Mesodermal cell (in vitro differentiated cells): ENCODE measurements around the gene XK.

Experiments used
- H3K27ac ChIP-seq: 2 replicates; pipeline ENCODE4 v1.7.0; 2013; ENCODE audit warnings: mild to moderate bottlenecking, low read depth, low read length, moderate library complexity; ENCODE audit not compliant: severe bottlenecking
- H3K36me3 ChIP-seq: 2 replicates; pipeline ENCODE4 v1.7.1; 2013; ENCODE audit warnings: mild to moderate bottlenecking, low read length, moderate library complexity; ENCODE audit not compliant: control insufficient read depth, insufficient read depth
- H3K4me1 ChIP-seq: one replicate; pipeline ENCODE4 v1.7.1; 2013; ENCODE audit warnings: mild to moderate bottlenecking, low read length; ENCODE audit not compliant: insufficient read depth, control insufficient read depth, poor library complexity, severe bottlenecking
- H3K4me3 ChIP-seq: 2 replicates; pipeline ENCODE4 v1.7.0; 2013; ENCODE audit warnings: low read length, control low read depth, mild to moderate bottlenecking; ENCODE audit not compliant: insufficient read depth, poor library complexity, severe bottlenecking; ENCODE audit errors: extremely low read depth
- H3K9me3 ChIP-seq: 2 replicates; pipeline ENCODE4 v1.7.1; 2013; ENCODE audit warnings: mild to moderate bottlenecking, low read length, moderate library complexity; ENCODE audit not compliant: control insufficient read depth
- WGBS, 2 experiments: methylation state at CpG; one replicate each; pipeline ENCODE4 v1.1.5; 2013; ENCODE audit warnings: missing lambda C conversion rate in 2 of 2; ENCODE audit not compliant: insufficient coverage in 2 of 2; 5-methylcytosine and 5-hydroxymethylcytosine counted together

Gene XK

DNA sequence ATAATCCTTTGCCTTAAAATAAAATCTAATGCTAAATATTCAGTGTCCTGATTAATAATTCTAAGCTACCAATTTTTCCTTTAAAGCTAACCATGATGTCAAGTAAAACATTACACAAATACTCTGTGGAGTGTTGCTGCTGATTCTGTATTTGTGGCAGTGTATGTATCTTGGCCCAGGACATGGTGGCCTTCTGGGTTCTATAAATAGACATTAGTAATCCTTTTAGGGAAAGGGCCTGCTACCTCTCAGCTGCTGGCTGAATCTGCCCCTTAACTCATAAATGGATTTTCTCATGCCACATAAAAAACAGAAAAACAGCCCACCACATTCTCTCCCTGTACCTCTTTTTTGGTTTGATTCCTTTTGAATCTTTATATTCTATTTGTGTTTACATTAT lies 1.2 kb upstream of the XK start:
- Histone ChIP-seq H3K4me1 (peaks cover 6% of the 10 kb centered on the region), H3K36me3 (no peaks in the 10 kb centered on the region), H3K4me3 (no peak overlapping the region), H3K9me3 (no peaks in the 10 kb centered on the region), H3K27ac (peak overlapping the region; percentile 10)

DNA sequence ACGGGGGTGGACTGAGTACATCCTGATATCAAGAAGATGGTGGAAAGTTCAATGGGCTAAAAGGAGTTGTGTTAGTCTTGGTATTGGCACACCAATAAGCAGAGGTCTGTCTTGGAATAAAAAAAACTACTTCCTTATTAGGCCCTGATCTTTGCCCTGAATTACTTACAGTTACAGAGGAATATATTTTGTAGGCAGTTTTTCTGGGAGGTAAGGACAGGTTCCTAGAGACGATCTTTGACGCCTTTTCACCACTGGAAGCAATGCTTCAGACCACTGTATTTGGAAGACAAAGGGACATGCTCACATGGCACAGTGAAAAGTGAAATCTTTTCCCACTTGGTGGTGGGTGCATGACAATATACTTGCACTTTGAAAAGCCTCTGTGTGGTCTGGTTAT lies 618 bp upstream of the XK start:
- Histone ChIP-seq H3K4me3 (no peak overlapping the region), H3K36me3 (no peaks in the 10 kb centered on the region), H3K4me1 (peaks cover 6% of the 10 kb centered on the region), H3K9me3 (no peaks in the 10 kb centered on the region), H3K27ac (no peak overlapping the region)
- 10% methylated on average over 2 of the region's 3 CpGs; no CpG with 5 or more reads in 1 of the 2 experiments for WGBS, 2 experiments

DNA sequence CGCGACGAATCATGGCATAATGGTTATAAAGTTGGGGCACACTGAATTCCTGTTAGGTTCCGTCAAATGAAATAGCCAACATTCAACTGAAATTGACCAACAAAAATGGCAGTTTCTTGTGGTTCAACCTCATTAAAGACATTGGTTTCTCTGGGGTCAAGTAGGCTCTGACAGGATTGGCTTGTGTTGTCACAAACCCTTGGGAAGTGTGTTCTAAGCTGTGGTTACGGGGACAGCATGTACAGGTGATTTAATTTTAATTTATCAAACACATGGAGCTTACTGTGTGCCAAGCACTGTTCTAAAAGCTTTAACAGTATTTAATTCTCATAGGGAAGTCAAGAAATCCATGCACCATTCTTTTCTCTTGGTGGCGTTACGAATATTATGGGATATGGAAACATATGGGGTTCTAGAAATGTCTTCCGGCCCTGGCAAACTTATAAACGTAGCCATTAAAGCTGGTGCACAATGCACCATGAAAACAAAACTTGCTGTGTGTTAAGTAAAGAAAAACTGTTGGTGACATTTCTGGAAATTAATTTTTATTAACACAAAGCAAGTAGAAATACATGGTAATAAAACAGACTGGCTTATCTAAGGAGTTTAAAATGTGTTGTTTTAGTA lies 891 bp downstream of the XK start:
- WGBS, 2 experiments: no CpG with 5 or more reads among the region's 9 CpGs
- Histone ChIP-seq H3K4me3 (no peak overlapping the region), H3K36me3 (no peaks in the 10 kb centered on the region), H3K4me1 (peaks cover 6% of the 10 kb centered on the region), H3K9me3 (no peaks in the 10 kb centered on the region), H3K27ac (no peak overlapping the region)

GRCh38 chrX:37686996-37687395 lies 1.4 kb downstream of the XK start:
- WGBS, 2 experiments: no CpG with 5 or more reads among the region's 3 CpGs

GRCh38 chrX:37690119-37690518 lies 4.5 kb downstream of the XK start:
- no peaks in the 10 kb centered on the region for H3K9me3 ChIP-seq
- H3K27ac ChIP-seq: no peak overlapping the region
- no peaks in the 10 kb centered on the region for H3K4me1 ChIP-seq
- H3K4me3 ChIP-seq: no peak overlapping the region
- H3K36me3 ChIP-seq: no peaks in the 10 kb centered on the region

More at GRCh38 chrX:37686996-37687395, 1.4 kb downstream of the XK start:
- Histone ChIP-seq H3K27ac (no peak overlapping the region), H3K4me3 (no peak overlapping the region), H3K9me3 (no peaks in the 10 kb centered on the region), H3K4me1 (peaks cover 6% of the 10 kb centered on the region), H3K36me3 (no peaks in the 10 kb centered on the region)

- Histone ChIP-seq H3K36me3 (no peaks in the 10 kb centered on the region), H3K9me3 (no peaks in the 10 kb centered on the region), H3K4me1 (no peaks in the 10 kb centered on the region), H3K4me3 (no peak overlapping the region), H3K27ac (no peak overlapping the region)
- no CpG with 5 or more reads among the region's 3 CpGs for WGBS, 2 experiments
Measured at GRCh38 chrX:37692918-37693317, 7.3 kb downstream of the XK start.

DNA sequence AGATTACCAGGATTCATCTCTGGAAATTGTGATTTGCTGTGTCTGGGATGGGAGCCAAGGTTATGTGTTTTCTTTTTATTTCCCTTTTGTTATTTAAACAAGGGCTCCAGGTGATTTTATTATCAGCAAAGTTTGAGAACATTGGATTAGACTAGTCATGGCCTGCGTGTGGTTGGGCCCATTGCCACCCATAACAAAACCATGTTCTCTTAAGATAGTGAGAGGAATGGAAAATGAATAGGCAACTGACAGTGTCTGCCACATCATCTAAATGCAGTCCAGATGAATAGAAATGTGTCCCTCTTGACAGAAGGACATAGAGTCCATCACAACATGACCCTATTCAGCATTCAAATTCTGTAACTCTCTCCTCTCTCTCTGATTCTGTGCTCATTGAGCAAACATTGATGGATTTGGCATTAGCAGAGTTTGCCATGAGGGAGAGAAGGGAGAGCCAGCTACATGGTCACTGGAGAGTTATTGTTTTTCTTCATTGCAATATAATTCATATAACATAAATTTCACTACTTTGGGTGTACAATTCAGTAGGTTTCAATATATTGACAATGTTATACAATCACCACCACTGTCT lies 11.7 kb downstream of the XK start:
- Histone ChIP-seq H3K4me1 (no peaks in the 10 kb centered on the region), H3K9me3 (no peaks in the 10 kb centered on the region), H3K27ac (no peak overlapping the region), H3K4me3 (no peak overlapping the region), H3K36me3 (no peaks in the 10 kb centered on the region)
- whole genome bisulfite sequencing, 2 experiments: no CpG with 5 or more reads among the region's 1 CpG

DNA sequence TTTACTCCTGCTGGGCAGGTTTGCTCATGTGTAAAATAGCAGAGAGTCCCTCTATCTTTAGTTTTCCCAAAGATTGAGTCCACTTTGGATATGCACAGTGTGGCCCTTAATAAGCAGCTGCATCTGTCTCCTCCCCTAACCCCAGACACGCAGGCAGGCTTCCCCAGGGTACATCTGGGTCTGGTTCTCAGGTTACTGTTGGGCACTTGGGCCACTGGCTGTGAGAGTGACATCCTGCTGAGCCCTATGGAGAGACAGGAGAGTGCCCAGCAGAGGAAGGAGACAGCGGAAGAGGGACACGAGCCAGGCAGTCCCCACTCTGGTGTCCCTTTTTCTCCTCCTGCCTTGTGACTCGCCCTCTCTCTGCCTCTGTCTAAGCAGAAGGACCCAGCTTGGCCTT lies 16.0 kb downstream of the XK start:
- H3K27ac ChIP-seq: no peak overlapping the region
- WGBS, 2 experiments: 69% methylated on average over 2 of the region's 4 CpGs; no CpG with 5 or more reads in 1 of the 2 experiments
- H3K4me1 ChIP-seq: no peaks in the 10 kb centered on the region
- no peaks in the 10 kb centered on the region for H3K9me3 ChIP-seq
- no peak overlapping the region for H3K4me3 ChIP-seq
- H3K36me3 ChIP-seq: no peaks in the 10 kb centered on the region

DNA sequence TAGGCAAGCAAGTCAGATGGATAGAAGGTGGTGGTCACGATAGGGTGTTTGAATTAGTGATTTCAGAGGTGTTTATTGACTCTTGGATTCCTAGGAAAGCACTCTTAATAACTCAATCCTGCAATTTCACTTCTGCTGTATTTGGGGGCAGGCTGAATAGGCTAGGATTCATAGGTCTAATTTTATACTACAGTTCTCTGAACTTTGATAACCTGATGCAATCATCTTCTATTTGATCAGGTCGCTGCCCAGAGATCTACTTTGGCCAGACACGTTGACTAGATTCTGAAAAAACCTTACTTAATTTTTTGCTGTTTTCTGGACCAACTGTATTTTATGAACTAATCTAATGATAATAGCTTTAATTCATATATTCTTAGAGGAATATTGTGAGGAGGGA lies 26.4 kb downstream of the XK start:
- WGBS, 2 experiments: 100% methylated on average over 1 of the region's 3 CpGs; no CpG with 5 or more reads in 1 of the 2 experiments
- no peaks in the 10 kb centered on the region for H3K9me3 ChIP-seq
- no peaks in the 10 kb centered on the region for H3K36me3 ChIP-seq
- no peak overlapping the region for H3K27ac ChIP-seq
- no peak overlapping the region for H3K4me3 ChIP-seq
- H3K4me1 ChIP-seq: no peaks in the 10 kb centered on the region

GRCh38 chrX:37712458-37712857 lies 26.9 kb downstream of the XK start:
- WGBS, 2 experiments: 67% methylated on average over 1 of the region's 3 CpGs; no CpG with 5 or more reads in 1 of the 2 experiments

GRCh38 chrX:37714479-37714878 lies 28.9 kb downstream of the XK start:
- Histone ChIP-seq H3K36me3 (no peaks in the 10 kb centered on the region), H3K4me3 (no peak overlapping the region), H3K9me3 (no peaks in the 10 kb centered on the region), H3K27ac (no peak overlapping the region), H3K4me1 (no peaks in the 10 kb centered on the region)
- WGBS, 2 experiments: no CpG with 5 or more reads among the region's 2 CpGs

More at GRCh38 chrX:37712458-37712857, 26.9 kb downstream of the XK start:
- Histone ChIP-seq H3K4me3 (no peak overlapping the region), H3K27ac (no peak overlapping the region), H3K36me3 (no peaks in the 10 kb centered on the region), H3K4me1 (no peaks in the 10 kb centered on the region), H3K9me3 (no peaks in the 10 kb centered on the region)
